Neural cell (in vitro differentiated cells): ENCODE data around the gene GAB2. TPM values are rescaled to one million over a fixed set of nuclear protein-coding genes. Genes with fewer than 3 reads are reported as not detected.

ENCODE experiments used
- H2AFZ ChIP-seq: fragments of 200-600, 300-800 bp; sonication (generic), shearing (Covaris generic); 2 replicates; pipeline ENCODE4 v1.6.0; 2014; ENCODE audit warnings: low read depth, mild to moderate bottlenecking, antibody characterized with exemption, low read length, moderate library complexity
- H3F3A ChIP-seq: fragments of 200-600 bp; shearing (Covaris generic); 2 replicates; pipeline ENCODE4 v1.6.1; 2016; ENCODE audit warnings: mild to moderate bottlenecking, moderate library complexity, mixed read lengths, antibody characterized with exemption, low read length; ENCODE audit not compliant: insufficient read depth, poor library complexity, severe bottlenecking
- H3K27ac ChIP-seq: fragments of 200-600, 300-800 bp; sonication (generic), shearing (Covaris generic); 2 replicates; pipeline ENCODE4 v1.5.1; 2014; ENCODE audit warnings: mild to moderate bottlenecking, low read length, moderate library complexity
- H3K27me3 ChIP-seq: fragments of 300-800, 200-600 bp; sonication (generic), shearing (Covaris generic); 2 replicates; pipeline ENCODE4 v1.6.0; 2014; ENCODE audit warnings: mild to moderate bottlenecking, low read depth, low read length, moderate library complexity; ENCODE audit not compliant: insufficient read depth
- H3K36me3 ChIP-seq: fragments of 300-800, 200-600 bp; sonication (generic), shearing (Covaris generic); 2 replicates; pipeline ENCODE4 v1.5.1; 2014; ENCODE audit warnings: mild to moderate bottlenecking, antibody characterized with exemption, low read length, moderate library complexity; ENCODE audit not compliant: insufficient read depth
- H3K4me2 ChIP-seq: fragments of 300-800, 200-600 bp; sonication (generic), shearing (Covaris generic); 2 replicates; pipeline ENCODE4 v1.6.0; 2014; ENCODE audit warnings: mild to moderate bottlenecking, low read length
- H3K4me3 ChIP-seq: fragments of 300-800, 200-600 bp; sonication (generic), shearing (Covaris generic); 2 replicates; pipeline ENCODE4 v1.5.1; 2014; ENCODE audit warnings: mild to moderate bottlenecking, low read length, moderate library complexity
- H3K79me2 ChIP-seq: fragments of 200-600 bp; shearing (Covaris generic); replicated peaks from 2 replicates; pipeline ENCODE4 v1.6.0; 2014; ENCODE audit warnings: mild to moderate bottlenecking, low read length, moderate library complexity; ENCODE audit not compliant: insufficient read depth
- H3K9ac ChIP-seq: fragments of 300-800, 200-600 bp; sonication (generic), shearing (Covaris generic); 2 replicates; pipeline ENCODE4 v1.6.1; 2016; ENCODE audit warnings: mild to moderate bottlenecking, low read length, mixed read lengths
- H3K9me2 ChIP-seq: fragments of 200-600 bp; shearing (Covaris generic); 2 replicates; pipeline ENCODE4 v1.6.1; 2016; ENCODE audit warnings: mild to moderate bottlenecking, low read length, mixed read lengths; ENCODE audit not compliant: insufficient read depth
- H3K9me3 ChIP-seq: fragments of 200-600, 300-800 bp; sonication (generic), shearing (Covaris generic); 2 replicates; pipeline ENCODE4 v1.6.1; 2016; ENCODE audit warnings: mild to moderate bottlenecking, mixed run types, low read length, moderate library complexity, mixed read lengths
- H4K20me1 ChIP-seq: fragments of 200-600 bp; shearing (Covaris generic); 2 replicates; pipeline ENCODE4 v1.6.1; 2016; ENCODE audit warnings: mild to moderate bottlenecking, mixed run types; ENCODE audit not compliant: insufficient read depth
- CTCF ChIP-seq: fragments of 450-650 bp; IDR thresholded peaks from 2 replicates; pipeline ENCODE4 v1.5.1; 2014; ENCODE audit warnings: antibody characterized with exemption, mild to moderate bottlenecking, moderate library complexity; ENCODE audit not compliant: poor library complexity, severe bottlenecking
- EP300 ChIP-seq: fragments of 450-650 bp; conservative IDR thresholded peaks from 2 replicates; pipeline ENCODE4 v1.6.1; 2014; ENCODE audit warnings: antibody characterized with exemption, mild to moderate bottlenecking, moderate library complexity; ENCODE audit not compliant: poor library complexity, severe bottlenecking
- EZH2 ChIP-seq: fragments of 200-600, 300-800 bp; shearing (Covaris generic), sonication (generic); IDR thresholded peaks from 2 replicates; pipeline ENCODE4 v1.6.1; 2014; ENCODE audit warnings: antibody characterized with exemption, low read length, borderline replicate concordance, mild to moderate bottlenecking; ENCODE audit not compliant: insufficient read depth, poor library complexity, severe bottlenecking
- MXI1 ChIP-seq: fragments of 450-650 bp; conservative IDR thresholded peaks from 2 replicates; pipeline ENCODE4 v1.6.1; 2014; ENCODE audit warnings: antibody characterized with exemption, mild to moderate bottlenecking; ENCODE audit not compliant: poor library complexity, severe bottlenecking
- POLR2AphosphoS5 ChIP-seq: IDR thresholded peaks from 2 replicates; pipeline ENCODE4 v1.6.1; 2012
- RAD21 ChIP-seq: fragments of 450-650 bp; conservative IDR thresholded peaks from 2 replicates; pipeline ENCODE4 v1.6.1; 2014; ENCODE audit warnings: antibody characterized with exemption, mild to moderate bottlenecking, moderate library complexity
- REST ChIP-seq: IDR thresholded peaks from 2 replicates; pipeline ENCODE4 v1.6.1; 2012; ENCODE audit warnings: borderline replicate concordance
- SMC3 ChIP-seq: fragments of 450-650 bp; conservative IDR thresholded peaks from 2 replicates; pipeline ENCODE4 v1.6.1; 2014; ENCODE audit warnings: antibody characterized with exemption, mild to moderate bottlenecking, moderate library complexity; ENCODE audit not compliant: poor library complexity
- TAF1 ChIP-seq: IDR thresholded peaks from 2 replicates; pipeline ENCODE4 v1.6.1; 2012; ENCODE audit warnings: low read depth
- polyA plus RNA-seq: library from polyadenylated mRNA; depleted of rRNA; stranded (reverse); fragments of >200 nt; gene quantifications from 2 replicates; pipeline ENCODE4 v1.2.3, GENCODE V29; 2014

GAB2 gene
- polyA plus RNA-seq, 1 donor from 2014 or later = 21.9 TPM

- Histone ChIP-seq H3K9ac (no peak overlapping the region), H3F3A (no peaks in the 10 kb centered on the region), H4K20me1 (no peaks in the 10 kb centered on the region), H3K27ac (no peak overlapping the region), H3K9me2 (no peaks in the 10 kb centered on the region), H3K9me3 (no peaks in the 10 kb centered on the region), H3K36me3 (no peaks in the 10 kb centered on the region), H3K4me2 (no peak overlapping the region), H3K4me3 (no peak overlapping the region), H3K79me2 (no peaks in the 10 kb centered on the region), H3K27me3 (no peaks in the 10 kb centered on the region), H2AFZ (no peak overlapping the region)
- TF ChIP-seq EZH2 = no peak
- no peak for TF ChIP-seq TAF1
- TF ChIP-seq EP300 = no peak
- no peak for TF ChIP-seq POLR2AphosphoS5
- no peak for TF ChIP-seq RAD21
- no peak for TF ChIP-seq CTCF
- no peak for TF ChIP-seq REST
- no peak for TF ChIP-seq SMC3
- TF ChIP-seq MXI1 = no peak
Measured at GRCh38 chr11:78171951-78172350, 245.7 kb downstream of the GAB2 start.

DNA sequence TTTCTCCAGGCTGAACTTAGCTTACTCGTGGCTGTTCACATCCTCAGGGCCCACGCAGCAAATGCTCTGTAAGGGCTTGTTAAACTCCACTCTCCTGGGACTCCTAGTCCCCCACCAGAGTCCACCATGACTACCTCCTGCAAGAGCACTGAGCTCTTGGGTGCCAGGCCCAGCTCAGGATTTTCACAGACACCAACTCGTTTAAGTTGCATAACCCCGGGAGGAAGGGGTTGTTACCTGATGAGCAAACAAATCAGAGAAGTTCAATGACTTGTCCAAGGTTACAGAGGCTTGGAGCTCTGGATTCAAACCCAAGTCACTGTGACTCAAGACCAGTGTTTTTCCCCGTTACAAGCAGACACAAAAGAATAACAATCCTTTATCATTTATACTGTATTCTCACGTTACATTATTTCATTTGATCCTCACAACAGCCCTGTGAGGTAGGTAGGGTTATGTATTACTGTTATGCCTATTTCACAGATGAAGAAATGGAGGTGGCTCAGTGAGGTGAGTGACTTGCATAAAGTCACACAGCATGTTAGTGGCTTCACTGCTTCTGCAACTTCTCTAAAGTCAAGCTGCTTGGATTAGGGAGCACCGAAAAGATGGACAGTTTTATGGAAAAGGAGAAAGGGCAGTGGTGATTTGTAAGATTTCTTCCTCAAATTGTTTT, 246.6 kb downstream of the GAB2 start:
- no peak overlapping the region for H3K4me3 ChIP-seq
- TF ChIP-seq TAF1 (no peak), REST (no peak), EP300 (no peak), RAD21 (no peak), CTCF (no peak), POLR2AphosphoS5 (no peak), MXI1 (no peak), EZH2 (no peak), SMC3 (no peak)

More for the DNA sequence above, 246.6 kb downstream of the GAB2 start:
- Histone ChIP-seq H3K27me3 (no peaks in the 10 kb centered on the region), H3K27ac (no peak overlapping the region), H3K9ac (no peak overlapping the region), H2AFZ (no peak overlapping the region), H3K36me3 (no peaks in the 10 kb centered on the region), H3K9me2 (no peaks in the 10 kb centered on the region), H3K79me2 (no peaks in the 10 kb centered on the region), H4K20me1 (no peaks in the 10 kb centered on the region), H3F3A (no peaks in the 10 kb centered on the region), H3K4me2 (no peak overlapping the region), H3K9me3 (no peaks in the 10 kb centered on the region)
